Measurements from ENCODE around the gene SDHAF3.
"Not testable (repeated sequence)": the region's sequence is repeated elsewhere in the genome, so short reads cannot be mapped to it uniquely, and the experiment has no call there.

The SDHAF3 gene

GRCh38 chr7:97117372-97118188 is at the start of gene SDHAF3:
SDHAF3 (plus strand) TSS chr7:97117698; CDS start chr7:97117724, 26 bp downstream.
- DNase-seq = peak; percentile 100

- not testable (repeated sequence) for DNase-seq
These were observed 45.5 kb upstream of the SDHAF3 start for GRCh38 chr7:97072025-97072424.

- DNase-seq = peak; percentile 51
These were observed 41.6 kb upstream of the SDHAF3 start for GRCh38 chr7:97075928-97076327.

GRCh38 chr7:97078023-97078969 is 39.2 kb upstream of the SDHAF3 start:
- DNase-seq = no peak

GRCh38 chr7:97079300-97079699 is 38.2 kb upstream of the SDHAF3 start:
- DNase-seq = no peak

GRCh38 chr7:97081521-97082300 is 35.8 kb upstream of the SDHAF3 start:
- no peak for DNase-seq

- DNase-seq = no peak
These were observed 29.1 kb upstream of the SDHAF3 start for GRCh38 chr7:97088364-97088763.

- DNase-seq = no peak
These were observed 27.7 kb upstream of the SDHAF3 start for GRCh38 chr7:97089771-97090170.

- DNase-seq = no peak
These were observed 26.6 kb upstream of the SDHAF3 start for GRCh38 chr7:97090761-97091353.

GRCh38 chr7:97094284-97094930 is 23.1 kb upstream of the SDHAF3 start:
- DNase-seq = peak; percentile 49

GRCh38 chr7:97096037-97096436 is 21.5 kb upstream of the SDHAF3 start:
- no peak for DNase-seq

GRCh38 chr7:97096661-97097060 is 20.8 kb upstream of the SDHAF3 start:
- DNase-seq = peak; percentile 11

- peak; percentile 92 for DNase-seq
These were observed 12.7 kb upstream of the SDHAF3 start for GRCh38 chr7:97104719-97105238.

- no peak for DNase-seq
These were observed 10.2 kb upstream of the SDHAF3 start for GRCh38 chr7:97107192-97107800.

- DNase-seq = no peak
These were observed 1.2 kb upstream of the SDHAF3 start for GRCh38 chr7:97116308-97116707.

- no peak for DNase-seq
These were observed 495 bp upstream of the SDHAF3 start for GRCh38 chr7:97117035-97117371.

- DNase-seq = peak; percentile 44
These were observed 914 bp downstream of the SDHAF3 start for GRCh38 chr7:97118306-97118917.

GRCh38 chr7:97119747-97120146 is 2.2 kb downstream of the SDHAF3 start:
- DNase-seq = no peak

GRCh38 chr7:97120713-97121457 is 3.4 kb downstream of the SDHAF3 start:
- no peak for DNase-seq

- not testable (repeated sequence) for DNase-seq
These were observed 5.6 kb downstream of the SDHAF3 start for GRCh38 chr7:97123115-97123514.

All from DMS53 (cell line).